ENCODE data around the gene ACSS3. TPM values are rescaled to one million over a fixed set of nuclear protein-coding genes. Genes with fewer than 3 reads are reported as not detected.

The ACSS3 gene
- total and polyA plus RNA-seq, 2 donors (not counting 3 experiments of a cell fraction or from before 2014, with no cell fraction given) = 0.12 to 0.86 TPM

DNA sequence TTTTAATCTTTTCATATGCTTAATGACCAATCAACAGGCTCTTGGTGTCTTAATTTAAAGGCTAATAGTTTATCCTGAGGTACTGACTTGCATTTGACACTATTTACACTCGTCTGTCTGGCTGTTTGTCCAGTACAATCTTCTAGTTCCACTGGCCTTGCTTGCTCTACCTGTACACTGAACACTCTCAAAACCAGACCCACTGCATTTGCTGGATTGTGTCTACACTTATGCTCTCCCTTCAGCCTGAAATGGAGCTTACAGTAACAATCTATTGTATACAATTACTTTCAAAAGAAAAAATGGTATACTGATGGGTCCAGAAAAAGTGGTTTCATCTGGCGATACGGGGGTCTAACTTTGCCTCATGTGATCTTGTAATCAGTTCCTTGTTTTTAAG, 2.3 kb upstream of the ACSS3 start:
- Histone ChIP-seq H3K4me2 (ENCODE audit: insufficient read depth, low read length) (no peak overlapping the region), H4K20me1 (replicated peaks; ENCODE audit: control insufficient read depth, extremely low read depth, insufficient read depth, low read length) (no peaks in the 10 kb centered on the region), H3K27ac (ENCODE audit: insufficient read depth, low read depth, low read length) (no peak overlapping the region), H3K9me3 (replicated peaks; ENCODE audit: control insufficient read depth, insufficient read depth, low read length) (no peaks in the 10 kb centered on the region), H3K36me3 (ENCODE audit: control insufficient read depth in 2 of 2, extremely low read depth in 1 of 2, insufficient read depth in 2 of 2, low read length in 2 of 2) (no peaks in the 10 kb centered on the region), H3K9me1 (replicated peaks; ENCODE audit: control insufficient read depth, extremely low read depth, insufficient read depth, low read length) (no peaks in the 10 kb centered on the region), H3K27me3 (ENCODE audit: control insufficient read depth in 2 of 2, insufficient read depth in 2 of 2, low read length in 2 of 2) (peaks cover 2 to 6% of the 10 kb centered on the region in 2 experiments), H2AFZ (ENCODE audit: low read depth, low read length) (no peak overlapping the region), H3K4me1 (ENCODE audit: control insufficient read depth, extremely low read depth, insufficient read depth, low read length) (peaks cover 15% of the 10 kb centered on the region), H3K79me2 (ENCODE audit: control insufficient read depth, insufficient read depth, low read length) (no peaks in the 10 kb centered on the region), H3K4me3 (replicated peaks in 1 of 3; ENCODE audit: insufficient read depth in 1 of 3, low read depth in 1 of 3, low read length in 3 of 3) (no peak overlapping the region), H3K9ac (replicated peaks; ENCODE audit: extremely low read depth, insufficient read depth, low read length) (no peak overlapping the region)
- DNase-seq (ENCODE audit: low read depth, low spot score) (no peak), FAIRE-seq (no peak)
- BruUV-seq (replicated peaks) = no TSS peak
- TF ChIP-seq JUN (IDR thresholded peaks at IDR 0.05; ENCODE audit: borderline replicate concordance, insufficient read depth, insufficient read length, low read depth) (no peak), MYC (IDR thresholded peaks at IDR 0.05; ENCODE audit: low read depth, low read length) (no peak), POLR2AphosphoS5 (IDR thresholded peaks at IDR 0.05; ENCODE audit: insufficient read depth, low read depth, low read length) (no peak), EZH2 (IDR thresholded peaks at IDR 0.05; ENCODE audit: borderline replicate concordance, low read depth, low read length, severe bottlenecking) (no peak), FOS (IDR thresholded peaks at IDR 0.05; ENCODE audit: borderline replicate concordance, insufficient read depth, low read length) (no peak), GATA2 (IDR thresholded peaks at IDR 0.05; ENCODE audit: insufficient read depth, insufficient read length, low read depth, low read length) (no peak), POLR2A (IDR thresholded peaks at IDR 0.05; ENCODE audit: low read depth, low read length) (no peak)
- TF ChIP-seq, protein P1, sequence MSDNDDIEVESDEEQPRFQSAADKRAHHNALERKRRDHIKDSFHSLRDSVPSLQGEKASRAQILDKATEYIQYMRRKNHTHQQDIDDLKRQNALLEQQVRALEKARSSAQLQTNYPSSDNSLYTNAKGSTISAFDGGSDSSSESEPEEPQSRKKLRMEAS (IDR thresholded peaks at IDR 0.05; ENCODE audit: insufficient read depth, insufficient read length) = no peak
- TF ChIP-seq, protein P2, sequence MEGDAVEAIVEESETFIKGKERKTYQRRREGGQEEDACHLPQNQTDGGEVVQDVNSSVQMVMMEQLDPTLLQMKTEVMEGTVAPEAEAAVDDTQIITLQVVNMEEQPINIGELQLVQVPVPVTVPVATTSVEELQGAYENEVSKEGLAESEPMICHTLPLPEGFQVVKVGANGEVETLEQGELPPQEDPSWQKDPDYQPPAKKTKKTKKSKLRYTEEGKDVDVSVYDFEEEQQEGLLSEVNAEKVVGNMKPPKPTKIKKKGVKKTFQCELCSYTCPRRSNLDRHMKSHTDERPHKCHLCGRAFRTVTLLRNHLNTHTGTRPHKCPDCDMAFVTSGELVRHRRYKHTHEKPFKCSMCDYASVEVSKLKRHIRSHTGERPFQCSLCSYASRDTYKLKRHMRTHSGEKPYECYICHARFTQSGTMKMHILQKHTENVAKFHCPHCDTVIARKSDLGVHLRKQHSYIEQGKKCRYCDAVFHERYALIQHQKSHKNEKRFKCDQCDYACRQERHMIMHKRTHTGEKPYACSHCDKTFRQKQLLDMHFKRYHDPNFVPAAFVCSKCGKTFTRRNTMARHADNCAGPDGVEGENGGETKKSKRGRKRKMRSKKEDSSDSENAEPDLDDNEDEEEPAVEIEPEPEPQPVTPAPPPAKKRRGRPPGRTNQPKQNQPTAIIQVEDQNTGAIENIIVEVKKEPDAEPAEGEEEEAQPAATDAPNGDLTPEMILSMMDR (IDR thresholded peaks at IDR 0.05; ENCODE audit: extremely low read depth in 1 of 2, insufficient read depth in 1 of 2, low read depth in 1 of 2, low read length in 2 of 2) = no peak
- CTCF ChIA-PET = interaction anchor here (0.9 to 1.9 kb wide), 2 partner anchors 10 to 182 kb away, joined by 3 to 7 read pairs; no protein-coding TSS in a partner anchor
- intact Hi-C loops (cut with micrococcal nuclease) = loop anchor here (5.0 kb wide), 2 partner anchors 137 to 138 kb away; partner anchors contain the start of gene LIN7A
- dilution Hi-C loops (cut with MboI; ENCODE audit: extremely low pct_ligation_motif_present, low sequenced_read_pairs) = no loop called here
- POLR2A ChIA-PET = no interaction called here

Measured in endothelial cell of umbilical vein (primary cell).